ENCODE results near the gene STARD8.

The STARD8 gene

DNA sequence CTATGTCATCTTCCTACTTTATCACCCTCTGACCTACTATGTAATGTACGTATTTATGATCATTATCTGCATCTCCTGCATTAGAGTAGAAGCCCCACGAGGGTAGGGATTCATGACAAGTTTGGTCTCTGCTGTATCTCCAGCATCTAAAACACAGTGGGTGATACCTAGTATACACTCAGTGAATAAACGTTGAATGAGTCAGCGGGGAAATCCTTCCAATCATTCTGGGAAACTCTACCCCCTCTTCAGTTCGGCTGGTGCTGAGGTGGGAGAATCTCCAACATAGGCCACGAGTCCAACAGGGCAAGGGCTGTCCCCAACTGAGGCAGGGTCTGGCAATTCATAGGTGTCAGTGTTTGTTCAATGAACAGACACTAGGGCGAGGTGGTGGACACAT is 106.9 kb downstream of the STARD8 start:
- DNase-seq, result no peak

DNA sequence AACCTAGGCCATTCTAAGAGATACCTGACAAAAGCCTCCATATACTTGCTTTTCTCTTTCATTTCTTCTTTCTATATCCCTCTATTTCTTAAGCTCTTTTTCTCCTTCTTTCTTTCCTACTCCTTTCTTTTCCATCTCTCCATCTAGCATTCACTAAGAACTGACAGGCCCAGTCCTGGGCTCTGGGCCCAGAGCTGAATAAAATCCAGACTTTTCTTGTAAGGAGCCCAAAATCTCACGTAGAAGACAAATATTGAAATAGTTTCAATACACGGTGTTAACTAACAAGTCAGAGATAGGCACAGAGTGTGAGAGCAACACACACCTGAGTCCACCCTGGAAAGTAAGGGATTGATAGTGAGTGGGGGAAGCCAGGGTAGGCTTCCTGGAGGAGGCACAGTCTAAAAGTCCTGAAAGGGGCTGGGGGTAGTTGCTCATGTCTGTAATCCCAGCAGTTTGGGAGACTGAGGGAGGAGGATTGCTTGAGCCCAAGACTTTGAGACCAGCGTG is 108.2 kb downstream of the STARD8 start:
- DNase-seq, result no peak

GRCh38 chrX:68757331-68757730 is 109.9 kb downstream of the STARD8 start:
- DNase-seq, result no peak

DNA sequence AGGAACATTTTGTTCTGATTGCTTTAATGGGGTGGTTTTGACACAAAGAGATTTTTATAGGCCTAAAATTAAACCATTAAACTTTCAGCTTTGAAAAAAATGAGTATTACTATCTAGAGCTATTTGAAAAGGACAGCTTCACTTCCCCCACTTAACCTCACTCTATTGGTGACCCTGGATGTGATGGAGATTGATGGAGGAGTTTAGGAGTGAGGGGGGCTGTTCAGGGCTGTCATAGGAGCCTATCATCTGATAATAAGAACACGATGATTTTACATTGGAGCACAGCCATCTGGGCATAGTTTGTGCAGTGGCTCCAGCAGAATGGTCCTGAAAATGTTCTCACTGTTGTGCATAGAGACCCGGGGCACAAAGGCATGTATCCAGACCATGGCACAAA is 110.3 kb downstream of the STARD8 start:
- no peak for DNase-seq

GRCh38 chrX:68758671-68759070 is 111.2 kb downstream of the STARD8 start:
- DNase-seq, result no peak

GRCh38 chrX:68761086-68761485 is 113.6 kb downstream of the STARD8 start:
- no peak for DNase-seq

GRCh38 chrX:68762766-68763165 is 115.3 kb downstream of the STARD8 start:
- DNase-seq, result no peak

DNA sequence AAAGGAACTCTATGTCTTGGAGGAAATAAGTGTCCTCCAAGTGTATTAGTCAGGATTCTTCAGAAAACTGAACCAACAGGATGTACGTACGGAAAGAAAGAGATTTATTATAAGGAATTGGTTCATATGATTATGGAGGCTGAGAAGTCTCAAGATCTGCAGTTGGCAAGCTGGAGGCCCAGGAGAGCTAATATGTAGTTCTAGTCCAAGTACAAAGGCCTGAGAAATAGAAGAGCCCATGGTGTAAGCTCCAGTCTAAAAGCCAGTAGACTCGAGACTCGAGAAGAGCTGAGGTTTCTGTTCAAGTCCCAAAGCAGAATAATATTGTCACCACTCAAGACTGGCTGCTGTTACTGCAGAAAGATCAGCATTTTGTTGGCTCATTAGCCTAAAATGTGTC is 116.0 kb downstream of the STARD8 start:
- no peak for DNase-seq
